Measurements from ENCODE around the gene TMEM132D. TPM values are rescaled to one million over a fixed set of nuclear protein-coding genes. Genes with fewer than 3 reads are reported as not detected.

TMEM132D gene
- total RNA-seq, 1 donor from 2014 or later: not detected

DNA sequence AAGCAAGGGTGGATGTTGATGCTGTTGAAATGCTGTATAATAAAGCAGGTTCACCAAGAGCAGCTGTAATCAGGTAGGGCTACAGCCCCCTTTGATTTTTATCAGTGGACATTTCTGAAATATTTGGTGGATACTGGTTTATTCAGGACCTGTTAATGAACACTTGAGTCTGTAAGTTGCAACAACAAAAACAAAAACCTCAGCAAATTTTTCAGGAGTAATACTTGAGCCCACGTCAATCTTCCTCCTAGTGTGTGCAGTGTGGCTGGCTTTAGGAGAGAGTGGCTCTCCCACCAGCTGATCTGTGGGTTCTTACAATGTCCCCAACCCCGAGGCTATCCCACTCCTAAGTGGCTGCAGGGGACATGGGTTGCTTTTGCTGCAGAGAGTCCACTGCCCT lies 702.8 kb downstream of the TMEM132D start:
- no peak overlapping the region for H3K4me3 ChIP-seq
- DNase-seq (ENCODE audit: extremely low spot score in 2 of 2): no peak
- H3K9me3 ChIP-seq: no peaks in the 10 kb centered on the region
- intact Hi-C loops (cut with DNase I): no loop called here
- no peaks in the 10 kb centered on the region for H3K4me1 ChIP-seq
- H3K27me3 ChIP-seq: no peaks in the 10 kb centered on the region
- no peak overlapping the region for H3K27ac ChIP-seq
- TF ChIP-seq, protein P1, sequence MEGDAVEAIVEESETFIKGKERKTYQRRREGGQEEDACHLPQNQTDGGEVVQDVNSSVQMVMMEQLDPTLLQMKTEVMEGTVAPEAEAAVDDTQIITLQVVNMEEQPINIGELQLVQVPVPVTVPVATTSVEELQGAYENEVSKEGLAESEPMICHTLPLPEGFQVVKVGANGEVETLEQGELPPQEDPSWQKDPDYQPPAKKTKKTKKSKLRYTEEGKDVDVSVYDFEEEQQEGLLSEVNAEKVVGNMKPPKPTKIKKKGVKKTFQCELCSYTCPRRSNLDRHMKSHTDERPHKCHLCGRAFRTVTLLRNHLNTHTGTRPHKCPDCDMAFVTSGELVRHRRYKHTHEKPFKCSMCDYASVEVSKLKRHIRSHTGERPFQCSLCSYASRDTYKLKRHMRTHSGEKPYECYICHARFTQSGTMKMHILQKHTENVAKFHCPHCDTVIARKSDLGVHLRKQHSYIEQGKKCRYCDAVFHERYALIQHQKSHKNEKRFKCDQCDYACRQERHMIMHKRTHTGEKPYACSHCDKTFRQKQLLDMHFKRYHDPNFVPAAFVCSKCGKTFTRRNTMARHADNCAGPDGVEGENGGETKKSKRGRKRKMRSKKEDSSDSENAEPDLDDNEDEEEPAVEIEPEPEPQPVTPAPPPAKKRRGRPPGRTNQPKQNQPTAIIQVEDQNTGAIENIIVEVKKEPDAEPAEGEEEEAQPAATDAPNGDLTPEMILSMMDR (IDR thresholded peaks at IDR 0.05): no peak
- TF ChIP-seq POLR2A (IDR thresholded peaks at IDR 0.05) (no peak), POLR2AphosphoS5 (IDR thresholded peaks at IDR 0.05; ENCODE audit: insufficient read depth in 1 of 2, low read depth in 1 of 2) (no peak)
- no peaks in the 10 kb centered on the region for H3K36me3 ChIP-seq

GRCh38 chr12:129200576-129200975 lies 703.2 kb downstream of the TMEM132D start:
- intact Hi-C loops (cut with DNase I): no loop called here
- TF ChIP-seq POLR2AphosphoS5 (IDR thresholded peaks at IDR 0.05; ENCODE audit: insufficient read depth in 1 of 2, low read depth in 1 of 2): no peak
- TF ChIP-seq POLR2A (IDR thresholded peaks at IDR 0.05): no peak
- TF ChIP-seq, protein P1 (IDR thresholded peaks at IDR 0.05): no peak
- no peaks in the 10 kb centered on the region for H3K36me3 ChIP-seq
- H3K9me3 ChIP-seq: no peaks in the 10 kb centered on the region
- no peak overlapping the region for H3K4me3 ChIP-seq
- no peak overlapping the region for H3K27ac ChIP-seq
- H3K4me1 ChIP-seq: no peaks in the 10 kb centered on the region
- peak; percentile 52 to 64 for DNase-seq (ENCODE audit: extremely low spot score in 2 of 2)
- no peaks in the 10 kb centered on the region for H3K27me3 ChIP-seq

DNA sequence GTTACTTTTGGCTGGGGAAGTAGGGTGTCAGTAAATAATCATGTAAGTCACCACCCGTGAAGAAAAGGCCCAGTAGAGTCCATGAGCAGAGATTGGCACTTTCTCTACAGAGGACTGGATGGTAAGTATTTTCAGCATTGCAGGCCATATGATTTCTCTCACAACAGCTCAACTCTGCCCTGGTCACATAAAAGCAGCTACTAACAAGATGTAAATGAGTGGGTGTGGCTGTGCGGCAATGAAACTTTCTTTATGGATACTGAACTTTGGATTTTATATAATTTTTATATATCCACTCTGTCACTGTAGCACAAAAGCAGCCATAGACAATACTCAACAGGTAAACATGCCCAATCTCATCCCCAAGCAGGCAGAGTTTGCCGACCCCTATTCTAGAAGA lies 706.9 kb downstream of the TMEM132D start:
- H3K27ac ChIP-seq: no peak overlapping the region

GRCh38 chr12:129195081-129195480 lies 708.7 kb downstream of the TMEM132D start:
- Histone ChIP-seq H3K4me3 (no peak overlapping the region), H3K27me3 (no peaks in the 10 kb centered on the region), H3K4me1 (no peaks in the 10 kb centered on the region), H3K36me3 (no peaks in the 10 kb centered on the region), H3K9me3 (no peaks in the 10 kb centered on the region), H3K27ac (no peak overlapping the region)
- TF ChIP-seq, protein P1 (IDR thresholded peaks at IDR 0.05): no peak
- TF ChIP-seq POLR2AphosphoS5 (IDR thresholded peaks at IDR 0.05; ENCODE audit: insufficient read depth in 1 of 2, low read depth in 1 of 2): no peak
- no peak for TF ChIP-seq POLR2A (IDR thresholded peaks at IDR 0.05)
- peak; percentile 25 to 31 for DNase-seq (ENCODE audit: extremely low spot score in 2 of 2)
- intact Hi-C loops (cut with DNase I): no loop called here

More for the DNA sequence above, 706.9 kb downstream of the TMEM132D start:
- no peaks in the 10 kb centered on the region for H3K4me1 ChIP-seq
- DNase-seq (ENCODE audit: extremely low spot score in 2 of 2): peak; percentile 16 to 19
- no peaks in the 10 kb centered on the region for H3K27me3 ChIP-seq
- TF ChIP-seq POLR2AphosphoS5 (IDR thresholded peaks at IDR 0.05; ENCODE audit: insufficient read depth in 1 of 2, low read depth in 1 of 2) (no peak), POLR2A (IDR thresholded peaks at IDR 0.05) (no peak)
- TF ChIP-seq, protein P1 (IDR thresholded peaks at IDR 0.05): no peak
- no peaks in the 10 kb centered on the region for H3K36me3 ChIP-seq
- no peak overlapping the region for H3K4me3 ChIP-seq
- intact Hi-C loops (cut with DNase I): no loop called here
- H3K9me3 ChIP-seq: no peaks in the 10 kb centered on the region

DNA sequence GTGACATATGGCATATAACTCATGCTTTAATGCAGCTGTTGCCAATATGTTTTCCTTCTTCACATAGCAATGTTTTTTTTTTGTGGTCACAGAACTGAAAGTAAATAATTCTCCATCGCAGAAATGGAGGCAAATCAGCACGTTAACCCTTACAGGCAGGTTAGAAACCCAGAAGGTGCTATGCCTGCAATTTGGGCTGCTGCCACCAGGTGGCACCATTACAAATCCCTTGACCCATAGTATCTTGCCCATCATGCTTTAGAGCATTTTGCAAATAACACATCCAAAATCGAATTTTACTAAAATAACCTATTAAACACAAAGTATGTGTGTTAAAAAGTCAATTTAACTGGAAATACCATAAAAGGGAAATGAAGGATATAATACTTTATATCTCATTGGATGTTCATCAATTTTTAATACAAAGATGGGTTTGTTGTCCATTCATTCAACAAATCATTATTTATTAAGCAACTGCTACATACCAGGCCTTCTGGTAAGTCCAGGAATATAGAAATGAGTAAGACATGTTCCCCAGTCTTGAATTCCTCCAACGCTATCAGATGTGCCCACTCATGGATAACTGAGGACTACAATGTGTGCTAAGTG lies 710.5 kb downstream of the TMEM132D start:
- Histone ChIP-seq H3K4me3 (no peak overlapping the region), H3K27me3 (no peaks in the 10 kb centered on the region), H3K36me3 (no peaks in the 10 kb centered on the region), H3K9me3 (no peaks in the 10 kb centered on the region), H3K27ac (no peak overlapping the region), H3K4me1 (no peaks in the 10 kb centered on the region)
- DNase-seq (ENCODE audit: extremely low spot score in 2 of 2): peak in 1 of 2 donors; percentile 8
- TF ChIP-seq POLR2A (IDR thresholded peaks at IDR 0.05) (no peak), POLR2AphosphoS5 (IDR thresholded peaks at IDR 0.05; ENCODE audit: insufficient read depth in 1 of 2, low read depth in 1 of 2) (no peak)
- TF ChIP-seq, protein P1 (IDR thresholded peaks at IDR 0.05): no peak
- intact Hi-C loops (cut with DNase I): no loop called here

Measured in vagina (tissue), 2 donors.